Thoracic aorta (tissue), 2 donors: ENCODE measurements around the gene FEM1B. TPM values are rescaled to one million over a fixed set of nuclear protein-coding genes. Genes with fewer than 3 reads are reported as not detected.
"Not testable (repeated sequence)": the region's sequence is repeated elsewhere in the genome, so short reads cannot be mapped to it uniquely, and the experiment has no call there.

Source experiments
- ATAC-seq: fragments of 150-250 bp; one replicate; pipeline ENCODE4 v1.8.0; 2017; ENCODE audit warnings: low read depth; ENCODE audit not compliant: insufficient number of reproducible peaks, low FRiP score
- DNase-seq: peaks from one replicate; pipeline ENCODE4 v3.0.0-alpha.2; 2020; ENCODE audit warnings: low spot score
- H3K27ac ChIP-seq, 2 donors: fragments of 200-600 bp; sonication (generic); 1 replicate in 1 of 2; 2 replicates in 1 of 2; pipeline ENCODE4 v1.5.1; 2016; ENCODE audit warnings: mild to moderate bottlenecking in 2 of 2, moderate library complexity in 2 of 2
- H3K27me3 ChIP-seq: fragments of 200-600 bp; sonication (generic); replicated peaks from 2 replicates; pipeline ENCODE4 v1.6.0; 2016; ENCODE audit warnings: mild to moderate bottlenecking; ENCODE audit not compliant: insufficient read depth
- H3K36me3 ChIP-seq: fragments of 200-600 bp; sonication (generic); one replicate; pipeline ENCODE4 v1.5.1; 2016
- H3K4me1 ChIP-seq, 2 donors: fragments of 200-600 bp; sonication (generic); 1 replicate in 1 of 2; 2 replicates in 1 of 2; pipeline versions ENCODE4 v1.5.1 to v1.6.0; 2016; ENCODE audit warnings: low read depth in 2 of 2, mild to moderate bottlenecking in 1 of 2; ENCODE audit not compliant: control insufficient read depth in 1 of 2
- H3K4me3 ChIP-seq: fragments of 200-600 bp; sonication (generic); 2 replicates; pipeline ENCODE4 v1.5.1; 2016; ENCODE audit warnings: mild to moderate bottlenecking
- H3K9me3 ChIP-seq: fragments of 200-600 bp; sonication (generic); 2 replicates; pipeline ENCODE4 v1.5.1; 2016
- total RNA-seq, 2 donors: library from RNA; depleted of rRNA; stranded (reverse); fragments of >200 nt; gene quantifications; one replicate each; pipeline versions ENCODE4 v1.1.0 to v1.2.3, GENCODE V29; 2016
- TF ChIP-seq, protein P1 (sequence below): fragments of 200-600 bp; sonication (generic); IDR thresholded peaks from one replicate; pipeline ENCODE4 v1.5.1; 2019; ENCODE audit warnings: antibody characterized with exemption

FEM1B gene
- total RNA-seq, 2 donors from 2014 or later: 31.1 to 56.2 TPM

DNA sequence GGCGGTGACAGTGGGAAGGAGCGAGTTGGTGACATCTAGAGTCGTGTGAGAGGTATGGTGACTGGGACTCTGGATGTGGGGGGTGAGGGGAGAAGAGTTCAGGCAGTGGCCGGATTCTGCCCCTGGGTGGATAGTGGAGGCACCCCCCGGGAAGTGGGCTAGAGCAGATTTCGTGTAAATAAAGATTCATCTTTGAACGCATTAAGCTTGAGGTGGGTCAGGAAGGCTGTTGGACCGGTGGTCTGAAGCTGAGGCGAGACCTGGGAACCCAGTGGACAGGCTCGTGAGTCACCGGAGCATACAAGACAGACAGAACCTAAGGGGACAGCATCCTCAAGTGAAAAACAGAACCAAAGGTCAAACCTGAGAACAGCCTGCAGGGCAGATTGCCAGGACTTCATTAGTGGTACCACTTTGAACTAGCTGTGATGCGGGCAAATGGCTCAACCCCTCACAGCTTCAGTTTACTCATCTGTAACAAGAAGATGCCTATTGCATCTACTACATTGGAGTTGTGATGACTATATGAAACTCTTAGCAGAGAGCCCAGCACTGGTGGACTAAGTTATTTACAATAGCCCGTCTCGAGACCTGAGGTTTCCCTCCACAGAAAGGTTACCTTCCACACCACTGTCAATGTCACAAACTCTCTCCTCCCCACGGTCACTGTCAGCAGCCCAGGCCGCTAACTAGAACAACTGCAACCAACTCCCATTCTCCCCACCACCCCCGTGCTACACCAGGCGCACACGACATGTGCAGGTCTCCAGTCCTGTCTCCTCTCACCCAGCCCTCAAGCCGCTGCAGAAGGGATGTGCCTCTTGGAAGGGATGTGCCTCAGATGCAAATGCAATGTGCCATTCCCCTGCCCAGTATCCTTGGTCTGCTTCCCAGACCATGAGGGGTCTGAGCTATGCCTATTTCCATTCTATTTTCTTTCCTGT is 47.1 kb upstream of the FEM1B start:
- TF ChIP-seq, protein P1, sequence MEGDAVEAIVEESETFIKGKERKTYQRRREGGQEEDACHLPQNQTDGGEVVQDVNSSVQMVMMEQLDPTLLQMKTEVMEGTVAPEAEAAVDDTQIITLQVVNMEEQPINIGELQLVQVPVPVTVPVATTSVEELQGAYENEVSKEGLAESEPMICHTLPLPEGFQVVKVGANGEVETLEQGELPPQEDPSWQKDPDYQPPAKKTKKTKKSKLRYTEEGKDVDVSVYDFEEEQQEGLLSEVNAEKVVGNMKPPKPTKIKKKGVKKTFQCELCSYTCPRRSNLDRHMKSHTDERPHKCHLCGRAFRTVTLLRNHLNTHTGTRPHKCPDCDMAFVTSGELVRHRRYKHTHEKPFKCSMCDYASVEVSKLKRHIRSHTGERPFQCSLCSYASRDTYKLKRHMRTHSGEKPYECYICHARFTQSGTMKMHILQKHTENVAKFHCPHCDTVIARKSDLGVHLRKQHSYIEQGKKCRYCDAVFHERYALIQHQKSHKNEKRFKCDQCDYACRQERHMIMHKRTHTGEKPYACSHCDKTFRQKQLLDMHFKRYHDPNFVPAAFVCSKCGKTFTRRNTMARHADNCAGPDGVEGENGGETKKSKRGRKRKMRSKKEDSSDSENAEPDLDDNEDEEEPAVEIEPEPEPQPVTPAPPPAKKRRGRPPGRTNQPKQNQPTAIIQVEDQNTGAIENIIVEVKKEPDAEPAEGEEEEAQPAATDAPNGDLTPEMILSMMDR: no peak
- no peaks in the 10 kb centered on the region for H3K27me3 ChIP-seq
- H3K4me1 ChIP-seq: peaks cover 15 to 20% of the 10 kb centered on the region in 2 donors
- no peaks in the 10 kb centered on the region for H3K36me3 ChIP-seq
- DNase-seq (no peak), ATAC-seq (no peak)
- H3K9me3 ChIP-seq: no peaks in the 10 kb centered on the region
- peak overlapping the region; percentile 89 for H3K4me3 ChIP-seq
- H3K27ac ChIP-seq: peak overlapping the region in 1 of 2 donors; percentile 19

DNA sequence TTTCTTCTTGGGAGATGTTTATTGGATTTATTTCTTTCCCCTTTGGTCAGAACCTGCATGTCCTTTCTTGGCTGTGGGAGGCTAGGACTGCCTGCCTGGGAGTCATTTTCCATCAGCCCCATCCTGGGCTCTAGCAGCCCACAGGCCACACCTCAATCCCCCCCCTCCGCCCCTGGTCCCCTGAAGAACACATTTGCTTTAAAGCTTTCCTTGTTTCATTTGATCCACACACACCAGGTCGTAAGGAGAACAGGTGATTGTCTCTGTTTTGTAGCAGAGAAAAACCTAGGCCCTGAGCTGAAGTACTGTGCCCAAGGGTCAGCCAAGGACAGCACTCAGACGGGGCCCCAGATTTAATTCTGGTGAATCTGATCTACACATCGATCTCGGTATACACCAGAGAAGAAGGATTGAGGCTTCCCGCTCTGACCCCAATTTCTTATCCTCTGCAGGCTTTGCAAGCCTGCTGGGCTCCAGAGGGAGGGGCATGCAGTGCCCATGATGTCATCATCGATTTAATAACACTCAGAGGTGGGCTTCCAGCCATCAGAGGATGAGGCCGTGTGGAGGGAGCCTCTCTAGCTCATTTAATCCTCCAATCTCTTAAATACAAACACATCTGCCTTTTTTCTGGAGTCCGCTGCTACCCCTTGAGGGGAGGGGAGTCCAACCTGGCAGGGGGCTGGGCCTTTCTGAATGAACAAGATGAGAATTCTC is 46.3 kb upstream of the FEM1B start:
- Histone ChIP-seq H3K4me3 (no peak overlapping the region), H3K27me3 (no peaks in the 10 kb centered on the region), H3K27ac (no peak overlapping the region), H3K4me1 (peaks cover 15 to 20% of the 10 kb centered on the region in 2 donors), H3K9me3 (no peaks in the 10 kb centered on the region), H3K36me3 (no peaks in the 10 kb centered on the region)
- TF ChIP-seq, protein P1: no peak
- DNase-seq: no peak
- no peak for ATAC-seq

DNA sequence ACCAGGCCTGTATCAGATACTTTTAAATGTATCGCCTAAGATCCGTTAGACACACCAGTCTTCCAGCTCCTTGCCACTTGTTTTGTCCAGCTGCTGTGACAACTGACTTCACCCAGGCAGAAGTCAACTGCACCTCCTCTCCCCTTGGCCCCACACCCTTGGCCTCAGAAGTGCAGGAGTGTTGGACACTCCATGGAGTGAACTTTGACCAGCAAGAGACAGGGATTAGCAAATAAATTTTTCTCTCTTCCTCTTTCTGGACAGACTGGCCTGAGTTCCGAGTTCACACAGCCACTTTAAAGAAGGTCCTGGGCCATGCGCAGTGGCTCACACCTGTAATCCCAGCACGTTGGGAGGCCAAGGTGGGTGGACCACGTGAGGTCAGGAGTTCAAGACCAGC is 45.1 kb upstream of the FEM1B start:
- Histone ChIP-seq H3K27me3 (no peaks in the 10 kb centered on the region), H3K27ac (no peak overlapping the region), H3K36me3 (no peaks in the 10 kb centered on the region), H3K9me3 (no peaks in the 10 kb centered on the region), H3K4me3 (no peak overlapping the region), H3K4me1 (peaks cover 15 to 20% of the 10 kb centered on the region in 2 donors)
- no peak for DNase-seq
- TF ChIP-seq, protein P1: no peak
- no peak for ATAC-seq

DNA sequence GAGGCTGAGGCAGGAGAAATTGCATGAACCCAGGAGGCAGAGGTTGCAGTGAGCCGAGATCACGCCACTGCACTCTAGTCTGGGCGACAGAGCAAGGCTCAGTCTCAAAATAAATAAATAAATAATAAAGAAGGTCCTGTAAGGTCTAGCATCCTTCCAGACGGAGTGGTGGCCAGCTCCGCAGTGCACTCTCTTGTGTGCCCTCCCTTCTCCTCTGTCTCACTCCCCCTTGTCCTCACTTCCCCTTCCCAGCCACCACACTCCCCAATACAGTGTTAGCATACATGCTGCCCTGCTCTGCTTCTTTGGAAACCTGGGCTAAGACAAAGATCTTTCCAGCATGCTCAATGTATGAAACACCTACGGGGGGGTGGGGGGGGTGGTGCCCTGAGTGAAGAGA is 44.6 kb upstream of the FEM1B start:
- ATAC-seq (no peak), DNase-seq (no peak)
- no peaks in the 10 kb centered on the region for H3K36me3 ChIP-seq
- peaks cover 12 to 16% of the 10 kb centered on the region in 2 donors for H3K4me1 ChIP-seq
- H3K27ac ChIP-seq: no peak overlapping the region
- H3K9me3 ChIP-seq: no peaks in the 10 kb centered on the region
- H3K27me3 ChIP-seq: no peaks in the 10 kb centered on the region
- no peak overlapping the region for H3K4me3 ChIP-seq
- TF ChIP-seq, protein P1: no peak

DNA sequence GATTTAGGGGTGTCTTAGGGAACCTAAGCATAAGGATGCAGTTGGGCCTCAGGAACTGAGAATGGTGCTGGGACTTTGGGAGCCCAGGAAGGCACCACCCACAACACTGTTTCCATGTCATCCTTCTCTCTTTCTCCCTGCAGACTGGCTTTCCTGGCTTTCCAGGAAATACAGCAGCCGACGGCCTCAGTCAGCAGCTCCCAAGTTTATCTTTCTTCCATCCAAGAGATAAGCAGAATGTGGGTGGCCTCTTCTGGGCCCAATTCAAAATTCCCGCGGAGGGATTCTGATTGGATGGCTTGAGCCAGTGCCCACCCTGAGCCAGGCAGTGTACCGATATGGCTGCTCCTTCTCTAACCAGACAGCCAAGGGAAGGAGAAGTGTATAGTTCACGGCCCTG is 43.5 kb upstream of the FEM1B start:
- DNase-seq: no peak
- Histone ChIP-seq H3K4me1 (peaks cover 4 to 6% of the 10 kb centered on the region in 2 donors), H3K27ac (no peak overlapping the region), H3K36me3 (no peaks in the 10 kb centered on the region), H3K9me3 (no peaks in the 10 kb centered on the region), H3K27me3 (no peaks in the 10 kb centered on the region), H3K4me3 (no peak overlapping the region)
- TF ChIP-seq, protein P1: no peak
- no peak for ATAC-seq

DNA sequence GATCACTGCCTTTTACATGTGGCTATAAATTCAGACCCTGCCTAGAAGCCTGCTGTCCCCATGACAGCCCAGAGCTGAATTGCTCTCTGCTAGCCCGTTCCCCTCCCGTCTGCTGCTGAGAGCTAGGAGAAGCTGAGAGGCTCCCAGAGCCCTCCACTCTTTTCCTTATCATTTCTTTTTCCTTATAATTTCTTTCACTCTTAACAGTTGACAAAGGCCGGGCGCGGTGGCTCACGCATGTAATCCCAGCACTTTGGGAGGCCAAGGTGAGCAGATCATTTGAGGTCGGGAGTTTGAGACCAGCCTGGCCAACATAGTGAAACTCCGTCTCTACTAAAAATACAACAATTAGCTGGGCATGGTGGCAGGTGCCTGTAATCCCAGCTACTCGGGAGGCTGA is 43.0 kb upstream of the FEM1B start:
- H3K4me1 ChIP-seq, H3K4me3 ChIP-seq, H3K9me3 ChIP-seq, H3K27ac ChIP-seq, H3K27me3 ChIP-seq, DNase-seq, ATAC-seq, H3K36me3 ChIP-seq: not testable (repeated sequence)
